Measurements from ENCODE around the gene MRGPRF.

The MRGPRF gene

GRCh38 chr11:68960294-68961071, 52.6 kb downstream of the MRGPRF start:
- DNase-seq: no peak

GRCh38 chr11:68959465-68960293, 53.4 kb downstream of the MRGPRF start:
- no peak for DNase-seq

- no peak for DNase-seq
These were observed 54.8 kb downstream of the MRGPRF start for GRCh38 chr11:68958211-68958610.

- DNase-seq: no peak
These were observed 56.3 kb downstream of the MRGPRF start for GRCh38 chr11:68956547-68957254.

- peak; percentile 36 to 38 for DNase-seq
These were observed 56.9 kb downstream of the MRGPRF start for GRCh38 chr11:68956142-68956541.

- no peak for DNase-seq
These were observed 57.5 kb downstream of the MRGPRF start for GRCh38 chr11:68955607-68955958.

GRCh38 chr11:68954836-68955606, 58.0 kb downstream of the MRGPRF start:
- DNase-seq: no peak

All from activated CD4-positive, alpha-beta T cell treated with anti-CD3 and anti-CD28 coated beads, Interleukin-2, amount 50 U/mL, for 48 hours (primary cell).